PC-3 (cell line): ENCODE results near the gene PGAM1. TPM values are rescaled to one million over a fixed set of nuclear protein-coding genes. Genes with fewer than 3 reads are reported as not detected.
"Not testable (repeated sequence)": the region's sequence is repeated elsewhere in the genome, so short reads cannot be mapped to it uniquely, and the experiment has no call there.

ENCODE experiments used
- ATAC-seq: fragments of 200-7000 bp; cut with Tn5 transposase; 2 replicates; pipeline ENCODE4 v1.9.1; 2020; ENCODE audit warnings: mild to moderate bottlenecking, moderate library complexity
- BruUV-seq: library from RNA; stranded (reverse); fragments of 400-500 nt; replicated peaks from 2 replicates; lab custom pipeline; 2021; lab: Mats Ljungman, UMichigan
- CTCF ChIA-PET: fragments of 300-600 bp; sonication (Branson Sonifier 250); formaldehyde crosslinking; loops from one replicate; lab custom pipeline; 2022; ENCODE audit warnings: antibody characterized with exemption; lab: Charles Lee
- POLR2A ChIA-PET: fragments of 300-600 bp; sonication (Branson Sonifier 250); formaldehyde crosslinking; loops from one replicate; lab custom pipeline; 2022; ENCODE audit warnings: antibody characterized with exemption; ENCODE audit not compliant: unreplicated experiment; lab: Charles Lee
- DNase-seq: peaks from one replicate; pipeline ENCODE4 v3.0.0-alpha.2; 2015
- H2AFZ ChIP-seq: fragments of 300-600 bp; sonication (generic); 2 replicates; pipeline ENCODE4 v1.6.0; 2016; ENCODE audit warnings: antibody characterized with exemption, low read length
- H3F3A ChIP-seq: fragments of 300-600 bp; sonication (generic); one replicate; pipeline ENCODE4 v1.6.0; 2017; ENCODE audit warnings: antibody characterized with exemption, low read length, control low read depth, mild to moderate bottlenecking; ENCODE audit not compliant: unreplicated experiment
- H3K27ac ChIP-seq: fragments of 300-600 bp; sonication (generic); 2 replicates; pipeline ENCODE4 v1.5.1; 2016; ENCODE audit warnings: mild to moderate bottlenecking, low read length
- H3K27me3 ChIP-seq: fragments of 300-600 bp; sonication (generic); 2 replicates; pipeline ENCODE4 v1.6.1; 2016; ENCODE audit warnings: low read length, mixed read lengths
- H3K36me3 ChIP-seq: fragments of 300-600 bp; sonication (generic); 2 replicates; pipeline ENCODE4 v1.6.1; 2016; ENCODE audit warnings: low read depth, mixed run types, low read length, mixed read lengths
- H3K4me1 ChIP-seq: fragments of 300-600 bp; sonication (generic); 2 replicates; pipeline ENCODE4 v1.5.1; 2016; ENCODE audit warnings: low read length; ENCODE audit not compliant: insufficient read depth
- H3K4me2 ChIP-seq: fragments of 300-600 bp; sonication (generic); 2 replicates; pipeline ENCODE4 v1.6.0; 2016; ENCODE audit warnings: low read length
- H3K4me3 ChIP-seq: fragments of 300-600 bp; sonication (generic); 2 replicates; pipeline ENCODE4 v1.5.1; 2016; ENCODE audit warnings: mild to moderate bottlenecking, low read length, mixed read lengths
- H3K79me2 ChIP-seq: fragments of 300-600 bp; sonication (generic); 2 replicates; pipeline ENCODE4 v1.6.1; 2017; ENCODE audit warnings: low read length, mixed read lengths
- H3K9ac ChIP-seq: fragments of 300-600 bp; sonication (generic); 2 replicates; pipeline ENCODE4 v1.6.0; 2016; ENCODE audit warnings: mild to moderate bottlenecking, low read length
- H3K9me2 ChIP-seq: fragments of 300-600 bp; sonication (generic); replicated peaks from 2 replicates; pipeline ENCODE4 v1.6.1; 2016; ENCODE audit warnings: mixed run types, low read length, mixed read lengths
- H3K9me3 ChIP-seq: fragments of 300-600 bp; sonication (generic); 2 replicates; pipeline ENCODE4 v1.6.1; 2016; ENCODE audit warnings: low read length, mixed read lengths
- H4K20me1 ChIP-seq: fragments of 300-600 bp; sonication (generic); 2 replicates; pipeline ENCODE4 v1.6.1; 2016; ENCODE audit warnings: low read length, mixed read lengths
- CTCF ChIP-seq: fragments of 300-600 bp; sonication (generic); conservative IDR thresholded peaks from 2 replicates; pipeline ENCODE4 v1.5.1; 2017; ENCODE audit warnings: antibody characterized with exemption, low read depth, mild to moderate bottlenecking, low read length
- EZH2 ChIP-seq: fragments of 300-600 bp; sonication (generic); IDR thresholded peaks from one replicate; pipeline ENCODE4 v1.6.1; 2017; ENCODE audit warnings: antibody characterized with exemption, mild to moderate bottlenecking, low read length; ENCODE audit not compliant: unreplicated experiment
- EZH2phosphoT487 ChIP-seq: fragments of 300-600 bp; sonication (generic); IDR thresholded peaks from 2 replicates; pipeline ENCODE4 v1.6.1; 2018; ENCODE audit warnings: mild to moderate bottlenecking, antibody characterized with exemption, low read length, borderline replicate concordance
- intact Hi-C: fragments of 100-400 bp; cut with micrococcal nuclease; formaldehyde crosslinking; loops from 2 replicates; pipeline ENCODE4 v1.9.0; 2023
- total RNA-seq: library from RNA; depleted of rRNA; stranded (reverse); fragments of >200 nt; gene quantifications from 2 replicates; pipeline ENCODE4 v1.2.3, GENCODE V29; 2014

PGAM1 gene
- total RNA-seq, 1 experiment from 2014 or later: 661 TPM

GRCh38 chr10:97411406-97411805, 14.6 kb upstream of the PGAM1 start:
- Histone ChIP-seq H3K4me2 (no peak overlapping the region), H3K36me3 (no peaks in the 10 kb centered on the region), H3K4me1 (peaks cover 19% of the 10 kb centered on the region), H3K79me2 (no peaks in the 10 kb centered on the region), H4K20me1 (no peaks in the 10 kb centered on the region), H3K9ac (no peak overlapping the region), H3K9me2 (no peaks in the 10 kb centered on the region), H2AFZ (no peak overlapping the region), H3K27ac (no peak overlapping the region), H3F3A (no peaks in the 10 kb centered on the region), H3K4me3 (no peak overlapping the region), H3K27me3 (no peaks in the 10 kb centered on the region), H3K9me3 (no peaks in the 10 kb centered on the region)
- BruUV-seq: no TSS peak
- DNase-seq (no peak), ATAC-seq (no peak)
- ChIA-PET CTCF (no interaction called here), POLR2A (no interaction called here)
- intact Hi-C loops: no loop called here
- TF ChIP-seq EZH2: no peak
- TF ChIP-seq CTCF: no peak
- no peak for TF ChIP-seq EZH2phosphoT487

- Histone ChIP-seq H3K9me2 (no peaks in the 10 kb centered on the region), H3K9me3 (no peaks in the 10 kb centered on the region), H3F3A (no peaks in the 10 kb centered on the region), H3K4me3 (no peak overlapping the region), H4K20me1 (no peaks in the 10 kb centered on the region), H3K27me3 (no peaks in the 10 kb centered on the region), H3K27ac (peak overlapping the region; percentile 64), H3K4me2 (no peak overlapping the region), H3K9ac (no peak overlapping the region), H3K36me3 (no peaks in the 10 kb centered on the region), H3K4me1 (peaks cover 13% of the 10 kb centered on the region), H3K79me2 (no peaks in the 10 kb centered on the region), H2AFZ (0 out of 2 replicates have a peak overlapping the region, but pooled peaks have one; percentile 22)
- ChIA-PET POLR2A (no interaction called here), CTCF (no interaction called here)
- TF ChIP-seq CTCF (no peak), EZH2 (no peak), EZH2phosphoT487 (no peak)
- ATAC-seq (peak; percentile 63), DNase-seq (peak; percentile 59)
- intact Hi-C loops: no loop called here
- BruUV-seq: no TSS peak
Observed at GRCh38 chr10:97412891-97413304, 13.1 kb upstream of the PGAM1 start.

GRCh38 chr10:97416565-97416964, 9.4 kb upstream of the PGAM1 start:
- H3K27me3 ChIP-seq: no peaks in the 10 kb centered on the region
- no peak overlapping the region for H3K27ac ChIP-seq
- no peak overlapping the region for H2AFZ ChIP-seq
- ATAC-seq: no peak
- no peaks in the 10 kb centered on the region for H4K20me1 ChIP-seq
- intact Hi-C loops: no loop called here
- H3K79me2 ChIP-seq: no peaks in the 10 kb centered on the region
- no peak for DNase-seq
- H3K9me3 ChIP-seq: no peaks in the 10 kb centered on the region
- TF ChIP-seq EZH2phosphoT487 (no peak), EZH2 (no peak), CTCF (no peak)
- H3K36me3 ChIP-seq: no peaks in the 10 kb centered on the region
- no peaks in the 10 kb centered on the region for H3F3A ChIP-seq
- no peak overlapping the region for H3K4me3 ChIP-seq
- no peak overlapping the region for H3K4me2 ChIP-seq
- H3K9me2 ChIP-seq: no peaks in the 10 kb centered on the region
- POLR2A ChIA-PET: no interaction called here
- peaks cover 3% of the 10 kb centered on the region; the same call in 1 of the 2 replicates for H3K4me1 ChIP-seq
- H3K9ac ChIP-seq: no peak overlapping the region
- CTCF ChIA-PET: no interaction called here
- BruUV-seq: no TSS peak

GRCh38 chr10:97423757-97424098, 2.3 kb upstream of the PGAM1 start:
- H3K9ac ChIP-seq, H3F3A ChIP-seq, POLR2A ChIA-PET, ATAC-seq, H3K27me3 ChIP-seq, intact Hi-C loops, H2AFZ ChIP-seq, H3K4me3 ChIP-seq, H3K9me2 ChIP-seq, BruUV-seq, DNase-seq, H3K9me3 ChIP-seq, CTCF ChIA-PET: not testable (repeated sequence)
- peak overlapping the region; percentile 85; the same call in 1 of the 2 replicates for H3K27ac ChIP-seq
- H3K4me2 ChIP-seq: 0 out of 2 replicates have a peak overlapping the region, but pooled peaks have one; percentile 29
- H3K4me1 ChIP-seq: peaks cover 14% of the 10 kb centered on the region
- H3K36me3 ChIP-seq: peaks cover 13% of the 10 kb centered on the region
- peaks cover 34% of the 10 kb centered on the region for H3K79me2 ChIP-seq
- peaks cover 17% of the 10 kb centered on the region for H4K20me1 ChIP-seq
